Measurements from ENCODE around the gene TP53TG5.
"Not testable (repeated sequence)": the region's sequence is repeated elsewhere in the genome, so short reads cannot be mapped to it uniquely, and the experiment has no call there.

The TP53TG5 gene

GRCh38 chr20:45366631-45367030 lies 11.5 kb downstream of the TP53TG5 start:
- no peak for DNase-seq (ENCODE audit: low spot score)

- no peak for DNase-seq (ENCODE audit: low spot score)
Measured at GRCh38 chr20:45366192-45366591, 11.9 kb downstream of the TP53TG5 start.

DNA sequence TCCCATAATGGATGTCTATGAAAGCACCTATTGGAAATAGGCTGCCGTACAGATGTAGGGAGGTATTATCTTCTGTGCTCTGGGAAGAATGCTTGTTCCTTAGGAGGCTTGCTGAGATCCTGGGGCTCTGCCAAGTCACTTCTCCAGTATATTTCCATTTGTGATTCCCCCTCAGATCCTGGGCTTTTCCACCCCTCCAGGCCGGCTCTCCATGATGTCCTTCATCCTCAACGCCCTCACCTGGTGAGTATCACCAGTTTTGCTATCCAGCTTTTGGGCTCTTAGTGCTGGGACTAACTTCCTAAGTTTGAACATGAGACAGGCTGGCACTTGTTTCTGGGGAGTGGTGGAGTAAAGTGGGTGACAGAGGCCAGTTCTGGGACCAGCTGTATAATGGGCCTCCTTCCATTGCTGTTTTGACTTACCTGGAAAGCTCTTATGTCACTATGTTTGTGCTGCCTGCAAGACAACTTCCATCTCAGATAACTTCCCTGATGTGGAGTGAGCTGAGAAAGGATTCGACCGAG lies 12.6 kb downstream of the TP53TG5 start:
- no peak for DNase-seq (ENCODE audit: low spot score)

DNA sequence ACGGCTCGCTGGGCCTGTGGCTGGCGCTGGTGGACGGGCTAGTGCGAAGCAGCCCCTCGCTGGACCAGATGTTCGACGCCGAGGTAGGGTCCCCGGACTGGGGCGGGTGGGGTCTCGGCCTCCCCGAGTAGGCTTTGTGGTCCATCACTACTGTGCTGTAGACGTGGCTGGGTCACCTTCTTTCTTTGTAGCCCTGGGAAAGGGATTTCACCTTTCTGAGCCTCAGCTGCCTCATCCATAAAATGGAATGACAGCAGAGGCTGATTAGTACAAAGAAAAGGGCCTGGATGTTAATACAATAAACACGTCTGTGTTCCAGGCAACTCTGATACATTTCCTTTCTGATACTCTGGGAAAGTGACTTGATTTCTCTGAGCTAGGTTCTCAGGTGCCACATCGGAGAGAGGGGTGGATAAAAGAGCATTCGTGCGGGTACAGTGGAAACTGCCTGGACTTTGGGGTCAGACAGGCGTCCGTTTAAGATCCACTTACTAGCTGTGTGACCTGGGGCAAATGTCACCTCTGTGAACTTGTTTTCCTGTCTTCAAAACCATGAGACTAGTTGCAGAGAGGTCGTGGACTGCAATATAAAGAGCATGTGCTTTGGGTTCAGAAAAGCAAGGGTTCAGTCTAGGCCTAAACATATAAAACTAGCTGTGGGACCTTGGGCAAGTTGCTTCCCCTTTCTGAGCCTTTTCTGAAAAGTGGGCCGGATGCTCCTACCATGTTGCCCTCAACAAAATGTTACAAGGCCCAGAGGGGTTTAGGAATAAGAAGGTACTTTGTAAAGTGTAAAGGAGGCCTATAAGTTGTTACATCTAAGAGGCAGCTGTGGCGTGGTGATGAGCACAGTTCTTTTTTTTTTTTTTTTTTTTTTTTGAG lies 14.3 kb downstream of the TP53TG5 start:
- DNase-seq (ENCODE audit: low spot score): no peak

DNA sequence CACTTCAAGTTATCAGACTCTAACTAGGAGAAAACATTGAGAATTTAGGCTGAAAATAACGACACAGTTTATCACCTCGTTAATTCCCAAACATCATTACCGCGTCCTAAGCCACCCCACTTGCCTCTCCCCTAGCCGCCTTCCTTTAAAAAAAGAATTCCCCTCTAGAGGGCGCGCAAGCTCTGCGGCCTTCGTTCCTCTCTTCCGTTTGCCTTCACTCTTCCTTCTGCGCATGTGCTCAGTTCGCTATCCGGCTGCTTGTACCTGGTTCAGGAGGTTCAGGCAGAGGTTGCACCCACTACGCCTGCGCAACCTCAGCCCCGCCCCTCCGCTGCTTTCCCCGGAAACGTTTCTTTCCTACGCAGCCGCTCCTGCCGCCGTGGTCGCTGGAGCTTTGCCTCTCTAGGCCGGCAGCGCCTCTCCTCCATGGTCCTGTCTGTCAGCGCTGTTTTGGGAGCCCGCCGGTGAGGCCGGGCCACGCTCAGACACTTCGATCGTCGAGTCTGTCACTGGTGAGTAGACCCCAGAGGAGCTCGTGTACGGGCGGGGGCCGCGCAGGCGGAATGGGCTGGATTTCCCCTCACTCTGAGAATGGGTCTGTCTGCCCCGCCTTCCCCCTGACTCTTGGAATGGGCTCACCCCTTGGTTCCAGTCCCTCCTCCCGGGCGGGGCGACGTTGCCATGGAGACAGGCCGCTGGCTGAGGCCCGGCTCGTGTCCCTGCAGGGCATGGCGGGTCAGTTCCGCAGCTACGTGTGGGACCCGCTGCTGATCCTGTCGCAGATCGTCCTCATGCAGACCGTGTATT lies 15.1 kb downstream of the TP53TG5 start, which contains the start of gene SYS1:
SYS1 (plus strand) TSS at position 353 of the 807 bp plus-strand sequence; CDS start at position 729, 376 bp downstream.
- DNase-seq (ENCODE audit: low spot score): peak; percentile 98

GRCh38 chr20:45361793-45362192 lies 16.3 kb downstream of the TP53TG5 start:
- no peak for DNase-seq (ENCODE audit: low spot score)

DNA sequence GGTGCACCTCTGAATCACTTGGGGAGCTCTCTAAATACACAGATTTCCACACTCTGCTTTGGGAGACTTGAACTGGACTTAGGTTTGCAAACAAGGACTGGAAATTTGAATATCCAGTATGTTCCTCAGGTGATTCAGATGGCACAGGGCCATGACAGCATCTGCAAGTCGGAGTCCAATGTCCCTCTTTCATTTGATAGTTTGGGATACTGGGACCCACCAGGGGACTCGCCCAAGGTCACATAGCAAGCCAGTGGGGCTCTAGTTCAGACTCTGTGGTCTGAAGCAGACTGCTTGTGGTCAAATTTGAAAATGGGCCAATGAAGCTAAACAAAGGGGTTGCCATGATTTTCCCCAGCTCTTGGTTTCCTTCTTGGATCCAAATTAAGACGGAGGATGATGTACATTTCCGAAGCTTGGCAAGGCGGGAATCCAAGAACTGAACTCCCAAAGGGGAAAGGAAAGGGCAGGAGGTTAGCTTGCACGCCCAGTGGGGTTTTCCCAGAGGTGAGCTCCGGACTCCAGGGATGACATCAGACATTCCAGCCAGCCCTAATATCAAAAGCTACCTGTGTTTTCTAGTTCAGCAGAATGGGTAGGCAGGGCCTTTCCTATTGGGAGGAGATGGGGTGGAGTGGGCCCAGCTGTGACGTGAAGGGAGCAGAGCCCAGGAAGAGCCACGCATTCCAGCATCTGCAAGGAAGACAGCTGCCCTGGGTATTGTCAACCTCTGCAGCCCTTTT lies 18.5 kb downstream of the TP53TG5 start:
- no peak for DNase-seq (ENCODE audit: low spot score)

- no peak for DNase-seq (ENCODE audit: low spot score)
Measured at GRCh38 chr20:45359069-45359405, 19.1 kb downstream of the TP53TG5 start.

GRCh38 chr20:45358282-45359068 lies 19.6 kb downstream of the TP53TG5 start:
- peak; percentile 77 for DNase-seq (ENCODE audit: low spot score)

GRCh38 chr20:45355209-45356084 lies 22.7 kb downstream of the TP53TG5 start:
- DNase-seq (ENCODE audit: low spot score): peak; percentile 57

DNA sequence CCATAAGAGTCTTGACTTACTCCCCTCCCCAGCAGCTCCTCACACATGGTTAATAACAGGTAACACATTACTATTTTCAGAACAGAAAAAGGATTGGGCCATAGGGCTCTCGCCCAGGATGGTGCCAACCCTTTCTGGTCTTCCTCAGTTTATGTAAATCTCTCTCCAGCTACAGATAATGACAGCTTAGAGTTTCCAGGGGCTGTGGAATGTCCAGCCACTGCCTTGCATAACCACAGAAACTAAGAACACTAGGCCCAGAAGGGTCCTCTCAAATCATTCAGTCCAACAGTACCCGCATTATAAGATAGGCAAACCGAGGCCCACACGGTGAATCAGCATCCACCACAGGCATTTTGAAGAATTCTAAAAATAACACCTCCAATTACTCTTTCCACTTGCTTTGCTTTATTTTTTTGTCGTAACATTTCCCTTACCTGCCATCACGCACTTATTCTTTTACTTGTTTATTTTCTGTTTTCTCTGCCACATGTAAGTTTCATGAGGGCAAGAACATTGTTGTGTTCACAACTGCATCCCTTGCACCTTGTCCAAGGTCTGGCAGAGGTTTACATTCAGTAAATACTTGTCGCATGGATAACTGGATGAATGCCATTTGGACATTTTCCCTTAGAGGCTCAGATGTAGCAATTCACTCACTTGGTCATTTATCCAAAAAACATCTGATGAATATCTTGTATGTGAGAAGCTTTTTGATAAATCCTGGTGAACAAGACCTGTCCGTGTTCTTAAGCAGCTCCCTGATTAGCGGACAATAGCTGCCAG lies 23.5 kb downstream of the TP53TG5 start:
- no peak for DNase-seq (ENCODE audit: low spot score)

DNA sequence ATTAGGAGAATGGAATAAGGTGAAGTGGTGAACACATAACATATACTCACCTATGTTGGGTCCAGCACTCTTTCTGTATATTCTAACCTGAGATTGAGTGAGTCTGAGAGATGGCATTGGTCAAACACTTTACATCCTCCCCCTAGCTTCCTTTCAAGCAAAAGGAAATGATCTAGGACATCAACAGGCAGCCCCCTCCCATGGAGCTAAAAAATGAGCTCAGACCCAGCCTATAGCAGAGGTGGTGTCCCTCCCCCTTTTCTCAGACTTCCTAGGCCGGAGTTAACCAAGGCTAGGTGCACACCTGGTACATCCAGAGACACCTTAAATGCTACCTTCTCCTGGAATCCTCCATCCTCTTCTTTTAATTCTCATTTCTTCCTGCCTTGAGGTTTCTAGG lies 24.4 kb downstream of the TP53TG5 start:
- no peak for DNase-seq (ENCODE audit: low spot score)

GRCh38 chr20:45352729-45353128 lies 25.4 kb downstream of the TP53TG5 start:
- no peak for DNase-seq (ENCODE audit: low spot score)

GRCh38 chr20:45350795-45351194 lies 27.3 kb downstream of the TP53TG5 start:
- DNase-seq (ENCODE audit: low spot score): not testable (repeated sequence)

GRCh38 chr20:45350217-45350616 lies 27.9 kb downstream of the TP53TG5 start:
- DNase-seq (ENCODE audit: low spot score): no peak

DNA sequence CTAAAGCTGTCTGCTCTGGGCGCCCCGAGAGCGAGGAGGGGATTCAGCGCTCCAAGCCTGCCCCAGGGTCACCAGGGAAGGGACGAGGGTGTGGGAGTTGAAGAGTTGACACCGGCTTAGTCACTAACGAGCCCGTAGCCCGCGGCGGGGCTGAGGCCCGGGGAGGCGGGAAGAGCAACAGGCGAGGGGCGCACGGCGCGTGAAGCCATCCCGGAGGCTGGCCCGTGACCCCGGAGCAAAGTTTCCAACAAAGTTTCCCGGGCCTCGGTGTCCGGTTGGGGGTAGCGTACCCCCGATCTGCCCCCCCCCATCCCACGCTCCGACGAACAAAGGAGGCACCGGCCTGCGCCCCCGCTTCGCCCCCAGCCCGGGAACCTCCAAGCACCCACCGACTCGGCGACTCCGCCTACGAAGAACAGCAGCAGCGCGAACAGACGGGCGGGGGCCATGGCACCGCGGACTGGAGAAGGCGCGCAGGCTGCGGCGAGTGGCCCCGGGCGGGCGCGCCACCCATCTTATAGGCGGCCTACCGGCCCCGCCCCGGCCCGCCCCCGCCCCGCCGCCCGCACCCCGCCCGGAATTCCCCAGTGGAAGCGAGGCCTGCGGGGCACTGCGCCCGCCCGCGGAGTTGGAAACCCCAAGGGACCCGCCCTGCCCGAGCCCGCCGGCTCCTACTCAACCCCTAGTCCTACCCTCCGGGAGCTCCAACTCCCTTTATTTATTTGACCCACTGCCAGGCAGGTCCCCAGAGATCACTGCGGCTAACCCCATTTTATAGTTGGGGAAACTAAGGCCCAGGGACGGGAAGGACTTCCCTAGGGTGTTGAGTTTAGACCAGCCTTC lies 30.0 kb downstream of the TP53TG5 start, which contains the start of gene SDC4:
SDC4 (minus strand) TSS at position 489 of the 843 bp plus-strand sequence; CDS start at position 449, 40 bp downstream.
- peak; percentile 91 for DNase-seq (ENCODE audit: low spot score)

DNA sequence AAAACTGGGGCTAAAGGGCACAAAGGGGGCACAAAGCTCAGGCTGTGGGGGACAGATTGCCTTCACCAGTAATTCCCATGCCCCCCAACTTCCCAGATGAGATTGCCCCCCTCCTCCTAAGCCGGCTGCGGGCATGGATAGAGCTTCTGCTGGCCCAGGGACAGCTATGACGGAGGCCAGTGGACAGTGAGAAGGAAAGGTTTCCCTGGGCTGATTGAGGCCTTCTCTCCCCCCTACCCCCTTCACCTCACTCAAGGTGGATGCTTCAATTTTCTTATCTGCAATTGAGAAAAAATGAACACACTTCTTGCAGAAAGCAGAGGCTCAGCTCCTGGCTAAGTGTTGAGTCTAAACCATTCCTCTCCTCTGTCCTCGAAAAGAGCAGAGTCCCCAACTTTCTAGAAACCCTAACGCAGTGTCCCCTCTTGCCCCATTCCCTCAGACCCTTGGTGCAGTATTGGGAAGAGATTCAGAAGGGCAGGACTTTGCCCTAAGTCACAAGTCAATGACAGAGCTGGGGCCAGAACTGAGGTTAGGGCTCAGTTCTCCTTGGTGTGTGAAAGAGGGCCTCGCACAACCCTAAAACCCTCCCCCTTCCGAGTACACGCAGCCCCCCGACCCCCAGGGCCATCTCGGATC lies 30.7 kb downstream of the TP53TG5 start:
- no peak for DNase-seq (ENCODE audit: low spot score)

DNA sequence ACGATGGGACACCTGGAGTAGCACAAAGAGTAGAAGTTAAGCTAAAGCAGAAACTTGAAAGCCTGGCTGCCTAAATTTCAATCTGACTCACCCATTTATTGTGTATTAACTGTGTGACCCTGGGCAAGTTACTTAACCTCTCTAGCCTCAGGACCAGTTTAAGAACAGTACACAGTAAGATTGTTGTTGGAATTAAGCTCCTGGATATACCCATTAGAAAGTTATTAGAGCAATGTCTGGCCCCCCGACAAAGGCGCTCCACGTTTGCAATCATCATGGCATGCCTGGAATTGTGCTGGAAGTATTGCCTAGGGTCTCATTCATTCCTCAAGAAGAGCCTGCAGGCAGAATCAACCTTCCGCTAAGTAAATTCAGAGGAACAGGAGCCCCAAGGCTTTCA lies 31.3 kb downstream of the TP53TG5 start:
- DNase-seq (ENCODE audit: low spot score): no peak
